Breast epithelium (tissue), 3 donors: ENCODE data around the gene PHACTR4.
"Not testable (repeated sequence)": the region's sequence is repeated elsewhere in the genome, so short reads cannot be mapped to it uniquely, and the experiment has no call there.

Source experiments
- CTCF ChIP-seq, 3 donors: fragments of 450-650 bp; IDR thresholded peaks; one replicate each; pipeline ENCODE4 v1.5.1; 2016 to 2017; ENCODE audit warnings: antibody characterized with exemption in 3 of 3, mild to moderate bottlenecking in 3 of 3, moderate library complexity in 3 of 3
- POLR2A ChIP-seq: fragments of 450-650 bp; IDR thresholded peaks from one replicate; pipeline ENCODE4 v1.6.1; 2016; ENCODE audit warnings: antibody characterized with exemption, mild to moderate bottlenecking, moderate library complexity

- TF ChIP-seq CTCF (IDR thresholded peaks at IDR 0.05); POLR2A: not testable (repeated sequence)
Measured at GRCh38 chr1:28479497-28479896, 110.0 kb downstream of the PHACTR4 start.
